ENCODE data around the gene PDE4D.

GRCh38 chr5:59035681-59036080 lies 857.8 kb downstream of the PDE4D start:
- TF ChIP-seq POLR2A (IDR thresholded peaks at IDR 0.05; ENCODE audit: low read depth, low read length) (no peak), TAF1 (IDR thresholded peaks at IDR 0.05; ENCODE audit: low read depth, low read length) (no peak), POLR2AphosphoS5 (IDR thresholded peaks at IDR 0.05; ENCODE audit: low read depth, low read length) (no peak)
